ENCODE measurements around the gene A4GALT. TPM values are rescaled to one million over a fixed set of nuclear protein-coding genes. Genes with fewer than 3 reads are reported as not detected.

Gene A4GALT
- total RNA-seq, 6 donors from 2014 or later = 7.7 to 30.0 (median 16.1) TPM

DNA sequence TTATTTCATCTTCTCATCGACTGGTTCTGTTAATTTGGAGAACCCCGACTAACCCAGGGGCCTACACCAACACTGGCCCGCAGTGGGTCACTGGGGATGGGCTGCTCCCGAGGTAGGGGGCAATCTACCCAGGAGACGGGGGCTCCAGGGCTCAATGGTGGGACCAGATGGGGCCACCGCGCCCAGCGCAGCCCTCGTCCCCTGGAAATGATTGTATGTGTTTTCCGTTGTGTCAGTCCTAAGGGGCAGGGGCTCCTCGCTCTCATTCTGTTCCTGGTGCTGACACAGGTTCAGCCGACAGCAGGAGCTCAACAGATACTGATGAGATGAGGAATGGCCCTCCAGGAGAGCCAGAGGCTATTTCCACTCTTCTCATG is 20.7 kb downstream of the A4GALT start:
- peak overlapping the region in 3 of 4 donors; percentile 48 to 72 (median 66) for H3K27ac ChIP-seq

GRCh38 chr22:42699281-42699975 is 21.2 kb downstream of the A4GALT start:
- Histone ChIP-seq H3K4me3 (no peak overlapping the region), H3K9me3 (no peaks in the 10 kb centered on the region), H3K4me1 (peaks cover 6 to 18% (median 14%) of the 10 kb centered on the region in 4 donors), H3K27me3 (no peaks in the 10 kb centered on the region), H3K36me3 (no peaks in the 10 kb centered on the region), H3K27ac (peak overlapping the region; percentile 15 to 72 (median 57))
- WGBS, 2 donors = 74 to 79% methylated on average over 16 to 17 of the region's 17 CpGs
- TF ChIP-seq, protein P1, sequence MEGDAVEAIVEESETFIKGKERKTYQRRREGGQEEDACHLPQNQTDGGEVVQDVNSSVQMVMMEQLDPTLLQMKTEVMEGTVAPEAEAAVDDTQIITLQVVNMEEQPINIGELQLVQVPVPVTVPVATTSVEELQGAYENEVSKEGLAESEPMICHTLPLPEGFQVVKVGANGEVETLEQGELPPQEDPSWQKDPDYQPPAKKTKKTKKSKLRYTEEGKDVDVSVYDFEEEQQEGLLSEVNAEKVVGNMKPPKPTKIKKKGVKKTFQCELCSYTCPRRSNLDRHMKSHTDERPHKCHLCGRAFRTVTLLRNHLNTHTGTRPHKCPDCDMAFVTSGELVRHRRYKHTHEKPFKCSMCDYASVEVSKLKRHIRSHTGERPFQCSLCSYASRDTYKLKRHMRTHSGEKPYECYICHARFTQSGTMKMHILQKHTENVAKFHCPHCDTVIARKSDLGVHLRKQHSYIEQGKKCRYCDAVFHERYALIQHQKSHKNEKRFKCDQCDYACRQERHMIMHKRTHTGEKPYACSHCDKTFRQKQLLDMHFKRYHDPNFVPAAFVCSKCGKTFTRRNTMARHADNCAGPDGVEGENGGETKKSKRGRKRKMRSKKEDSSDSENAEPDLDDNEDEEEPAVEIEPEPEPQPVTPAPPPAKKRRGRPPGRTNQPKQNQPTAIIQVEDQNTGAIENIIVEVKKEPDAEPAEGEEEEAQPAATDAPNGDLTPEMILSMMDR (IDR thresholded peaks at IDR 0.05) = no peak
- TF ChIP-seq EP300 (IDR thresholded peaks at IDR 0.05) = no peak
- no peak for TF ChIP-seq POLR2AphosphoS5 (IDR thresholded peaks at IDR 0.05)
- TF ChIP-seq POLR2A (IDR thresholded peaks at IDR 0.05) = no peak
- DNase-seq (no peak), ATAC-seq (ENCODE audit: low FRiP score in 2 of 2) (no peak)

More for the DNA sequence above, 20.7 kb downstream of the A4GALT start:
- H3K27me3 ChIP-seq = no peaks in the 10 kb centered on the region
- no peaks in the 10 kb centered on the region for H3K9me3 ChIP-seq
- ATAC-seq (ENCODE audit: low FRiP score in 2 of 2) (no peak), DNase-seq (no peak)
- H3K4me1 ChIP-seq = peaks cover 6 to 18% (median 14%) of the 10 kb centered on the region in 4 donors
- 83 to 92% methylated on average over 10 to 12 of the region's 12 CpGs for WGBS, 2 donors
- TF ChIP-seq EP300 (IDR thresholded peaks at IDR 0.05) (no peak), POLR2AphosphoS5 (IDR thresholded peaks at IDR 0.05) (no peak), POLR2A (IDR thresholded peaks at IDR 0.05) (no peak)
- TF ChIP-seq, protein P1 (IDR thresholded peaks at IDR 0.05) = no peak
- H3K36me3 ChIP-seq = no peaks in the 10 kb centered on the region
- H3K4me3 ChIP-seq = no peak overlapping the region

GRCh38 chr22:42697542-42698013 is 23.1 kb downstream of the A4GALT start:
- H3K4me1 ChIP-seq = peaks cover 6 to 18% (median 14%) of the 10 kb centered on the region in 4 donors
- peak; percentile 65 to 88 for ATAC-seq (ENCODE audit: low FRiP score in 2 of 2)
- no peak overlapping the region for H3K4me3 ChIP-seq
- H3K36me3 ChIP-seq = peaks cover 0 to 9% (median 4%) of the 10 kb centered on the region in 4 donors
- H3K27me3 ChIP-seq = no peaks in the 10 kb centered on the region
- H3K27ac ChIP-seq = peak overlapping the region in 3 of 4 donors; percentile 48 to 72 (median 66)
- no peaks in the 10 kb centered on the region for H3K9me3 ChIP-seq
- TF ChIP-seq POLR2AphosphoS5 (IDR thresholded peaks at IDR 0.05) (peak in 1 of 2 donors; percentile 82), POLR2A (IDR thresholded peaks at IDR 0.05) (no peak), EP300 (IDR thresholded peaks at IDR 0.05) (peak in 1 of 4 donors; percentile 22)
- TF ChIP-seq, protein P1 (IDR thresholded peaks at IDR 0.05) = no peak
- WGBS, 2 donors = 57 to 61% methylated on average over 11 to 12 of the region's 16 CpGs
- peak; percentile 66 to 72 for DNase-seq

DNA sequence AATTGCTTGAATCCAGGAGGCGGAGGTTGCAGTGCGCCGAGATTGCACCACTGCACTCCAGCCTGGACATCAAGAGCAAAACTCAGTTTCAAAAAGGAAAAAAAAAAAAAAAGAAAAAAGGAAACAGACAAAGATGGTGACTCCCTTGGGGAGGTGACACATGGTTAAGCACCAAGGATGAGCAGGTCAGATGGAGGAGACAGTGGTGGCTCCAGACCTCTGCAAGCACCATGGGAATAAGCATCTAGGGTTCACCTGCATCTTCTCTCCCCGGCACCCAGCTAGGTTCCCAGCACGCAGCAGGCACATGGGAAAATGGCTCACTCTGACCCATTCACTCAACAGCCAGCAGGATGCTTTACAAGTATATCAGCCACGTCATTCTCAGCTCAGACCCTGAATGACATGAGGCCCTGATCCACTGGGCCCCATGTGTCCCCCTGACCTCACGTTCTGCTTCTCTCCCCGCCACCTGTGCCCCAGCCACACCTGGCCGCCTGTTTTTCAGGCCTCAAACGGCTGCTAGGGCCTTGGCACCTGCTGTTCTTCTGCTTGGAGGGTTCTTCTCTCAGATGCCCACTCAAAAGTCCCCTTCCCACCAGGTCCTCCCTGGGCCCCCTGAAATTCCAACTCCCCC is 24.2 kb downstream of the A4GALT start:
- Histone ChIP-seq H3K4me3 (no peak overlapping the region), H3K27ac (peak overlapping the region in 2 of 4 donors; percentile 35 to 72)

More for the DNA sequence above, 24.2 kb downstream of the A4GALT start:
- DNase-seq = no peak
- peaks cover 6 to 18% (median 14%) of the 10 kb centered on the region in 4 donors for H3K4me1 ChIP-seq
- WGBS, 2 donors = 83 to 91% methylated on average over 10 of the region's 10 CpGs
- H3K9me3 ChIP-seq = no peaks in the 10 kb centered on the region
- H3K27me3 ChIP-seq = no peaks in the 10 kb centered on the region
- TF ChIP-seq POLR2A (IDR thresholded peaks at IDR 0.05) (no peak), POLR2AphosphoS5 (IDR thresholded peaks at IDR 0.05) (no peak), EP300 (IDR thresholded peaks at IDR 0.05) (no peak)
- TF ChIP-seq, protein P1 (IDR thresholded peaks at IDR 0.05) = no peak
- ATAC-seq (ENCODE audit: low FRiP score in 2 of 2) = no peak
- H3K36me3 ChIP-seq = peaks cover 0 to 17% (median 4%) of the 10 kb centered on the region in 4 donors
